ENCODE data around the gene OR2A7.
"Not testable (repeated sequence)": the region's sequence is repeated elsewhere in the genome, so short reads cannot be mapped to it uniquely, and the experiment has no call there.

OR2A7 gene

GRCh38 chr7:144264692-144265091 lies at the start of gene OR2A7:
TSS of gene OR2A7 (minus strand) at chr7:144264792. CDS start at chr7:144259628, 5,164 bp downstream.
- not testable (repeated sequence) for H3K4me3 ChIP-seq (ENCODE audit: low read depth, low read length)

- not testable (repeated sequence) for H3K4me3 ChIP-seq (ENCODE audit: low read depth, low read length)
Observed at GRCh38 chr7:144311872-144312469, 47.4 kb upstream of the OR2A7 start, which contains the start of gene OR2A1. TSS of gene OR2A1 (plus strand) at chr7:144312419. CDS start at chr7:144318125, 5,706 bp downstream.

GRCh38 chr7:144311218-144311617 lies 46.6 kb upstream of the OR2A7 start:
- not testable (repeated sequence) for H3K4me3 ChIP-seq (ENCODE audit: low read depth, low read length)

- not testable (repeated sequence) for H3K4me3 ChIP-seq (ENCODE audit: low read depth, low read length)
Observed at GRCh38 chr7:144309702-144310101, 45.1 kb upstream of the OR2A7 start.

- H3K4me3 ChIP-seq (ENCODE audit: low read depth, low read length): not testable (repeated sequence)
Observed at GRCh38 chr7:144305156-144305555, 40.6 kb upstream of the OR2A7 start.

GRCh38 chr7:144303607-144304006 lies 39.0 kb upstream of the OR2A7 start:
- H3K4me3 ChIP-seq (ENCODE audit: low read depth, low read length): not testable (repeated sequence)

- not testable (repeated sequence) for H3K4me3 ChIP-seq (ENCODE audit: low read depth, low read length)
Observed at GRCh38 chr7:144302578-144303303, 38.1 kb upstream of the OR2A7 start.

- not testable (repeated sequence) for H3K4me3 ChIP-seq (ENCODE audit: low read depth, low read length)
Observed at GRCh38 chr7:144293794-144294499, 29.4 kb upstream of the OR2A7 start.

- H3K4me3 ChIP-seq (ENCODE audit: low read depth, low read length): not testable (repeated sequence)
Observed at GRCh38 chr7:144292384-144293161, 28.0 kb upstream of the OR2A7 start.

- H3K4me3 ChIP-seq (ENCODE audit: low read depth, low read length): not testable (repeated sequence)
Observed at GRCh38 chr7:144291607-144292006, 27.0 kb upstream of the OR2A7 start.

- not testable (repeated sequence) for H3K4me3 ChIP-seq (ENCODE audit: low read depth, low read length)
Observed at GRCh38 chr7:144287171-144287784, 22.7 kb upstream of the OR2A7 start.

GRCh38 chr7:144283716-144284115 lies 19.1 kb upstream of the OR2A7 start:
- not testable (repeated sequence) for H3K4me3 ChIP-seq (ENCODE audit: low read depth, low read length)

- H3K4me3 ChIP-seq (ENCODE audit: low read depth, low read length): not testable (repeated sequence)
Observed at GRCh38 chr7:144282490-144282889, 17.9 kb upstream of the OR2A7 start.

- H3K4me3 ChIP-seq (ENCODE audit: low read depth, low read length): not testable (repeated sequence)
Observed at GRCh38 chr7:144281981-144282380, 17.4 kb upstream of the OR2A7 start.

- not testable (repeated sequence) for H3K4me3 ChIP-seq (ENCODE audit: low read depth, low read length)
Observed at GRCh38 chr7:144280010-144280409, 15.4 kb upstream of the OR2A7 start.

GRCh38 chr7:144275281-144275680 lies 10.7 kb upstream of the OR2A7 start:
- H3K4me3 ChIP-seq (ENCODE audit: low read depth, low read length): not testable (repeated sequence)

GRCh38 chr7:144269188-144269587 lies 4.6 kb upstream of the OR2A7 start, which contains the start of gene CTAGE8:
TSS of gene CTAGE8 (minus strand) at chr7:144269288. CDS start at chr7:144269250, 38 bp downstream.
- H3K4me3 ChIP-seq (ENCODE audit: low read depth, low read length): not testable (repeated sequence)

- not testable (repeated sequence) for H3K4me3 ChIP-seq (ENCODE audit: low read depth, low read length)
Observed at GRCh38 chr7:144262128-144262527, 2.5 kb downstream of the OR2A7 start.

GRCh38 chr7:144259067-144259466 lies 5.5 kb downstream of the OR2A7 start:
- H3K4me3 ChIP-seq (ENCODE audit: low read depth, low read length): not testable (repeated sequence)

- no peak overlapping the region for H3K4me3 ChIP-seq (ENCODE audit: low read depth, low read length)
Observed at GRCh38 chr7:144256112-144256511, 8.5 kb downstream of the OR2A7 start.
